HepG2 (cell line): ENCODE measurements around the gene EYA3. TPM values are rescaled to one million over a fixed set of nuclear protein-coding genes. Genes with fewer than 3 reads are reported as not detected.

Experiments
- ATAC-seq: fragments of 200-7000 bp; cut with Tn5 transposase; 3 replicates; pipeline ENCODE4 v1.9.1; 2020; ENCODE audit warnings: mild to moderate bottlenecking, moderate library complexity
- BruUV-seq: library from RNA; stranded (reverse); fragments of 400-500 nt; replicated peaks from 2 replicates; lab custom pipeline; 2021; lab: Mats Ljungman, UMichigan
- CTCF ChIA-PET: fragments of 300-600 bp; formaldehyde crosslinking; extraction: SDS; loops from one replicate; lab custom pipeline; 2021; ENCODE audit warnings: low total read pairs, inconsistent platforms, low intra/inter-chr PET ratio; lab: Yijun Ruan, JAX
- POLR2A ChIA-PET: fragments of 350-600 bp; sonication (Branson Sonifier 250); formaldehyde crosslinking; loops from one replicate; lab custom pipeline; 2020; ENCODE audit warnings: antibody characterized with exemption, inconsistent platforms; lab: Yijun Ruan, JAX
- DNase-seq: peaks from one replicate; pipeline ENCODE4 v3.0.0-alpha.2; 2015; ENCODE audit warnings: low spot score
- FAIRE-seq: peaks from 3 replicates; lab custom pipeline; 2011; peaks lifted over from hg19 to GRCh38; lab: Jason Lieb, UNC
- H2AFZ ChIP-seq: one replicate; pipeline ENCODE4 v1.6.1; 2011; ENCODE audit warnings: low read length, inconsistent platforms
- H3K27ac ChIP-seq: fragments of 300-600 bp; 3 replicates; pipeline ENCODE4 v1.8.0; 2011; ENCODE audit warnings: mixed run types, mild to moderate bottlenecking, mixed read lengths, low read length, inconsistent platforms; ENCODE audit not compliant: insufficient read depth; ENCODE audit errors: extremely low read length
- H3K27me3 ChIP-seq, 2 experiments: fragments of 200-600 bp in 1 of 2; 2 replicates in 1 of 2; 3 replicates in 1 of 2; pipeline versions ENCODE4 v1.6.0 to v1.8.0; 2011; ENCODE audit warnings: low read length in 2 of 2, mild to moderate bottlenecking in 2 of 2, moderate library complexity in 2 of 2, inconsistent platforms in 1 of 2; ENCODE audit not compliant: insufficient read depth in 2 of 2, control insufficient read depth in 1 of 2
- H3K36me3 ChIP-seq, 2 experiments: fragments of 200-600 bp in 1 of 2; replicated peaks in 1 of 2; 2 replicates in 1 of 2; 3 replicates in 1 of 2; pipeline versions ENCODE4 v1.5.1 to v1.8.0; 2011; ENCODE audit warnings: low read length in 2 of 2, inconsistent platforms in 1 of 2; ENCODE audit not compliant: insufficient read depth in 2 of 2, control insufficient read depth in 1 of 2
- H3K4me1 ChIP-seq: 2 replicates; pipeline ENCODE4 v1.5.1; 2012; ENCODE audit warnings: low read length, inconsistent platforms; ENCODE audit not compliant: insufficient read depth
- H3K4me2 ChIP-seq: 2 replicates; pipeline ENCODE4 v1.6.0; 2011; ENCODE audit warnings: low read depth, low read length, inconsistent platforms
- H3K4me3 ChIP-seq, 3 experiments: fragments of 200-600 bp in 1 of 3; sonication (generic), shearing (Covaris generic) in 1 of 3; replicated peaks in 1 of 3; 2 replicates each; pipeline ENCODE4 v1.5.1; 2011 to 2016; ENCODE audit warnings: low read length in 3 of 3, inconsistent platforms in 2 of 3, low read depth in 2 of 3, mild to moderate bottlenecking in 2 of 3, control low read depth in 1 of 3, mixed read lengths in 1 of 3; ENCODE audit not compliant: insufficient read depth in 1 of 3
- H3K79me2 ChIP-seq: one replicate; pipeline ENCODE4 v1.6.1; 2011; ENCODE audit warnings: low read length, inconsistent platforms; ENCODE audit not compliant: insufficient read depth
- H3K9ac ChIP-seq: 2 replicates; pipeline ENCODE4 v1.6.0; 2011; ENCODE audit warnings: mild to moderate bottlenecking, low read depth, low read length, inconsistent platforms; ENCODE audit not compliant: insufficient read depth
- H3K9me3 ChIP-seq: 2 replicates; pipeline ENCODE4 v1.5.1; 2012; ENCODE audit warnings: mild to moderate bottlenecking, low read length
- H4K20me1 ChIP-seq: 2 replicates; pipeline ENCODE4 v1.6.0; 2011; ENCODE audit warnings: inconsistent platforms, mild to moderate bottlenecking, low read length, moderate library complexity; ENCODE audit not compliant: insufficient read depth
- ATM ChIP-seq: fragments of 450-650 bp; IDR thresholded peaks from 2 replicates; pipeline ENCODE4 v1.7.1; 2017; ENCODE audit warnings: mild to moderate bottlenecking, borderline replicate concordance
- HOXD1 ChIP-seq: sonication (generic); formaldehyde crosslinking; IDR thresholded peaks from 2 replicates; pipeline ENCODE4 v1.5.0; 2020; ENCODE audit warnings: missing genetic modification reagents
- KMT2B ChIP-seq: IDR thresholded peaks from 2 replicates; pipeline ENCODE4 v1.6.1; 2016; ENCODE audit warnings: missing genetic modification reagents, missing compliant biosample characterization
- PCBP2 ChIP-seq: fragments of 200-400 bp; formaldehyde crosslinking; optimal IDR thresholded peaks from 2 replicates; pipeline ENCODE3; 2018; ENCODE audit warnings: low read length, low read depth; ENCODE audit not compliant: poor library complexity, severe bottlenecking
- TOE1 ChIP-seq: sonication (generic); formaldehyde crosslinking; IDR thresholded peaks from 2 replicates; pipeline ENCODE4 v1.4.0; 2020; ENCODE audit warnings: mild to moderate bottlenecking, missing genetic modification reagents
- ZBTB42 ChIP-seq: sonication (generic); formaldehyde crosslinking; IDR thresholded peaks from 2 replicates; pipeline ENCODE4 v1.5.0; 2020; ENCODE audit warnings: mild to moderate bottlenecking, missing genetic modification reagents
- ZNF10 ChIP-seq: sonication (generic); formaldehyde crosslinking; IDR thresholded peaks from 2 replicates; pipeline ENCODE4 v1.4.0; 2020; ENCODE audit warnings: mild to moderate bottlenecking, low read depth, missing genetic modification reagents, borderline replicate concordance
- ZNF136 ChIP-seq: sonication (generic); formaldehyde crosslinking; IDR thresholded peaks from 2 replicates; pipeline ENCODE4 v1.8.1; 2022; ENCODE audit warnings: low read depth, mild to moderate bottlenecking, moderate library complexity, missing genetic modification reagents
- in situ Hi-C: cut with HindIII; loops from 2 replicates; pipeline ENCODE4 v1.10.0; 2017; ENCODE audit warnings: low pct_unique_long_range_greater_than_20kb; ENCODE audit not compliant: extremely low pct_ligation_motif_present
- intact Hi-C: fragments of 100-400 bp; cut with micrococcal nuclease; formaldehyde crosslinking; loops from one replicate; pipeline ENCODE4 v1.10.0; 2022; ENCODE audit not compliant: unreplicated experiment
- polyA plus RNA-seq, 8 experiments: library from polyadenylated mRNA; depleted of rRNA in 3 of 8; stranded (reverse) in 7 of 8; unstranded in 1 of 8; fragments of >200 nt; fragmentation: Illumina TruSeq in 4 of 8; extraction: Trizol in 4 of 8; gene quantifications; 2 replicates each; pipeline versions ENCODE4 v1.2.1 to v1.2.3, GENCODE V29; 2011 to 2016; ENCODE audit warnings: low read depth in 4 of 8, missing spikeins in 1 of 8, mixed read lengths in 1 of 8; ENCODE audit not compliant: insufficient read depth in 1 of 8
- total RNA-seq, 5 experiments: library from RNA; depleted of rRNA; stranded (reverse); fragments of >200 nt; fragmentation: Illumina TruSeq; extraction: Trizol; gene quantifications; 2 replicates each; pipeline ENCODE4 v1.2.3, GENCODE V29; 2016; ENCODE audit warnings: low read depth in 1 of 5
- TF ChIP-seq, protein P1 (sequence below): sonication (generic); formaldehyde crosslinking; IDR thresholded peaks from 2 replicates; pipeline ENCODE4 v1.4.0; 2020; ENCODE audit warnings: mild to moderate bottlenecking, missing genetic modification reagents
- TF ChIP-seq, protein P2 (sequence below): sonication (generic); formaldehyde crosslinking; IDR thresholded peaks from 2 replicates; pipeline ENCODE4 v1.4.0; 2020; ENCODE audit warnings: missing genetic modification reagents
- TF ChIP-seq, protein P3 (sequence below): sonication (generic); formaldehyde crosslinking; IDR thresholded peaks from 2 replicates; pipeline ENCODE4 v1.8.1; 2022; ENCODE audit warnings: low read depth, mild to moderate bottlenecking, missing genetic modification reagents

The EYA3 gene
- total and polyA plus RNA-seq, 2 of the 13 experiments (the other 11 are each of a cell fraction or from before 2014, with no cell fraction given) = 13.9 to 19.7 TPM

DNA sequence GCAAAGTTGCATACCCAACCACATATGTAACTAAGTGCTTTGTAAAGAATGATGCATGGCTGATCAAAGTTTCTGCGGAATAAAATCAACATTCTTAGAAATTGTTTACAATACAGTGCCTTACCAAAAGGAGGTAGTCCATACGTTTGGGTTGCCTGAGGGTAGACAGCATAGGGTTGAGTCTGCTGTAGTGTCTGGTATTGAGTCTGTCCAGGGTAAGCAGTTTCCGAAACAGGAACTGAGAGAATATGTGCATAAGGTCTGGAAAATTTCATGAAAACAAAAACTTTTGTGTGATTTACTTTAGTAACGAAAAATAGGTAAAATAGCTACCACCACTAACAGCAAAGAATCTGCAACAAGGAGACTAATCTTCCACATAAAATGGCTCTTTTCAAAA is 53.0 kb downstream of the EYA3 start (continued):
- TF ChIP-seq ZNF10 = no peak
- TF ChIP-seq, all 625 proteins: peak for 0

DNA sequence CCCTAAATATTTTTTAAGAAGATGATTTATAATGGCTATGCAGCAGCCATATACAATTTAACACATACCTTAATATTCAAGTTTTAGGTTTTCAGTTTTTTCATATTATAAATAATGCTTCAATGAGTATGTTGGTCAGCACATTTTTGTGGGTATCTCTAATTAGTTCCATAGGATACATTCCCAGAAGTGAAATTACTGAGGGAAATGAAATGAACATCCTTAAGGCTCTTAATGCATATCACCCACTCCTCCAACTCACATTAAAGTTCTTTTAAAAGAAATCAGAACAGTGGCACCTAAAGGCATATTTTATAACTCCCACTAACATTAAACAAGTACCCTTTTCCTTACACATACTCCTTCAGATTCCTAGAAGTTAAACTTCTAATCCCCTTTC is 56.1 kb downstream of the EYA3 start:
- Histone ChIP-seq H3K4me2 (no peak overlapping the region), H3K4me3 (no peak overlapping the region), H2AFZ (no peak overlapping the region), H3K9me3 (no peaks in the 10 kb centered on the region), H3K79me2 (no peaks in the 10 kb centered on the region), H3K9ac (no peak overlapping the region), H3K27ac (no peak overlapping the region), H3K27me3 (no peaks in the 10 kb centered on the region), H4K20me1 (no peaks in the 10 kb centered on the region)
- no TSS peak for BruUV-seq
- intact Hi-C loops = no loop called here
- ATAC-seq (no peak), FAIRE-seq (no peak)
- in situ Hi-C loops = no loop called here
- TF ChIP-seq, protein P1, sequence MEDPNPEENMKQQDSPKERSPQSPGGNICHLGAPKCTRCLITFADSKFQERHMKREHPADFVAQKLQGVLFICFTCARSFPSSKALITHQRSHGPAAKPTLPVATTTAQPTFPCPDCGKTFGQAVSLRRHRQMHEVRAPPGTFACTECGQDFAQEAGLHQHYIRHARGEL = no peak
- TF ChIP-seq ATM = no peak
- no peak for TF ChIP-seq PCBP2
- TF ChIP-seq, all 625 proteins: peak for 0
- ChIA-PET POLR2A (no interaction called here), CTCF (no interaction called here)
- Histone ChIP-seq H3K4me1 (no peaks in the 10 kb centered on the region), H3K36me3 (peaks cover 0 to 15% of the 10 kb centered on the region in 2 experiments; a peak in 2 of 5 replicates)
- DNase-seq = no peak

DNA sequence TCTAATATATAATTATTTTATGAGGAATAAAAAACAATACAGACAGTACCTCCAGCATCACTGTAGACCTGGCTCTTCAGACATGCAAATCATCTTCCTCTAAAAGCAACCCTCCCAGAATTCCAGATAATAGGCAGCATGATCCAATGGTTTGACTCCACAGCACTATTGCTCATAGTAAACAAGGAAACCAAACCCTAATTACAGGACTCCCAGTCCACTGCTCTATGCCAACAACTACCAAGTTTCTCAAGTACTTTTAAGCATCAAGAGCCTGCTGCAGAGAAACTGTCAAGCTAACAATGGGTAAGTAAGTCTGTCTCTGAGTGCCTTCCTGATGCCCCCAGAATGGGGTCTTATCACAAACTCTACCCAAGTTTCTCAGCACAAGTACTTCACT is 57.2 kb downstream of the EYA3 start:
- CTCF ChIA-PET = interaction anchor here (0.6 kb wide), 1 partner anchor 73 kb away, joined by 3 read pairs; no protein-coding TSS in a partner anchor
- POLR2A ChIA-PET = no interaction called here
- TF ChIP-seq, protein P2, sequence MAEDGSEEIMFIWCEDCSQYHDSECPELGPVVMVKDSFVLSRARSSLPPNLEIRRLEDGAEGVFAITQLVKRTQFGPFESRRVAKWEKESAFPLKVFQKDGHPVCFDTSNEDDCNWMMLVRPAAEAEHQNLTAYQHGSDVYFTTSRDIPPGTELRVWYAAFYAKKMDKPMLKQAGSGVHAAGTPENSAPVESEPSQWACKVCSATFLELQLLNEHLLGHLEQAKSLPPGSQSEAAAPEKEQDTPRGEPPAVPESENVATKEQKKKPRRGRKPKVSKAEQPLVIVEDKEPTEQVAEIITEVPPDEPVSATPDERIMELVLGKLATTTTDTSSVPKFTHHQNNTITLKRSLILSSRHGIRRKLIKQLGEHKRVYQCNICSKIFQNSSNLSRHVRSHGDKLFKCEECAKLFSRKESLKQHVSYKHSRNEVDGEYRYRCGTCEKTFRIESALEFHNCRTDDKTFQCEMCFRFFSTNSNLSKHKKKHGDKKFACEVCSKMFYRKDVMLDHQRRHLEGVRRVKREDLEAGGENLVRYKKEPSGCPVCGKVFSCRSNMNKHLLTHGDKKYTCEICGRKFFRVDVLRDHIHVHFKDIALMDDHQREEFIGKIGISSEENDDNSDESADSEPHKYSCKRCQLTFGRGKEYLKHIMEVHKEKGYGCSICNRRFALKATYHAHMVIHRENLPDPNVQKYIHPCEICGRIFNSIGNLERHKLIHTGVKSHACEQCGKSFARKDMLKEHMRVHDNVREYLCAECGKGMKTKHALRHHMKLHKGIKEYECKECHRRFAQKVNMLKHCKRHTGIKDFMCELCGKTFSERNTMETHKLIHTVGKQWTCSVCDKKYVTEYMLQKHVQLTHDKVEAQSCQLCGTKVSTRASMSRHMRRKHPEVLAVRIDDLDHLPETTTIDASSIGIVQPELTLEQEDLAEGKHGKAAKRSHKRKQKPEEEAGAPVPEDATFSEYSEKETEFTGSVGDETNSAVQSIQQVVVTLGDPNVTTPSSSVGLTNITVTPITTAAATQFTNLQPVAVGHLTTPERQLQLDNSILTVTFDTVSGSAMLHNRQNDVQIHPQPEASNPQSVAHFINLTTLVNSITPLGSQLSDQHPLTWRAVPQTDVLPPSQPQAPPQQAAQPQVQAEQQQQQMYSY (CRISPR knock-in tag) = no peak
- TF ChIP-seq ZBTB42 (CRISPR knock-in tag) (no peak), ZNF136 (CRISPR knock-in tag) (no peak), KMT2B (CRISPR knock-in tag) (no peak), HOXD1 (CRISPR knock-in tag) (no peak), TOE1 (CRISPR knock-in tag) (no peak), ATM (no peak)
- TF ChIP-seq, protein P3, sequence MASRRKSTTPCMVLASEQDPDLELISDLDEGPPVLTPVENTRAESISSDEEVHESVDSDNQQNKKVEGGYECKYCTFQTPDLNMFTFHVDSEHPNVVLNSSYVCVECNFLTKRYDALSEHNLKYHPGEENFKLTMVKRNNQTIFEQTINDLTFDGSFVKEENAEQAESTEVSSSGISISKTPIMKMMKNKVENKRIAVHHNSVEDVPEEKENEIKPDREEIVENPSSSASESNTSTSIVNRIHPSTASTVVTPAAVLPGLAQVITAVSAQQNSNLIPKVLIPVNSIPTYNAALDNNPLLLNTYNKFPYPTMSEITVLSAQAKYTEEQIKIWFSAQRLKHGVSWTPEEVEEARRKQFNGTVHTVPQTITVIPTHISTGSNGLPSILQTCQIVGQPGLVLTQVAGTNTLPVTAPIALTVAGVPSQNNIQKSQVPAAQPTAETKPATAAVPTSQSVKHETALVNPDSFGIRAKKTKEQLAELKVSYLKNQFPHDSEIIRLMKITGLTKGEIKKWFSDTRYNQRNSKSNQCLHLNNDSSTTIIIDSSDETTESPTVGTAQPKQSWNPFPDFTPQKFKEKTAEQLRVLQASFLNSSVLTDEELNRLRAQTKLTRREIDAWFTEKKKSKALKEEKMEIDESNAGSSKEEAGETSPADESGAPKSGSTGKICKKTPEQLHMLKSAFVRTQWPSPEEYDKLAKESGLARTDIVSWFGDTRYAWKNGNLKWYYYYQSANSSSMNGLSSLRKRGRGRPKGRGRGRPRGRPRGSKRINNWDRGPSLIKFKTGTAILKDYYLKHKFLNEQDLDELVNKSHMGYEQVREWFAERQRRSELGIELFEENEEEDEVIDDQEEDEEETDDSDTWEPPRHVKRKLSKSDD (CRISPR knock-in tag) = no peak

More for the DNA sequence above, 57.2 kb downstream of the EYA3 start:
- no peaks in the 10 kb centered on the region for H3K9me3 ChIP-seq
- no peak overlapping the region for H3K9ac ChIP-seq
- H3K4me1 ChIP-seq = no peaks in the 10 kb centered on the region
- no peak overlapping the region for H3K4me2 ChIP-seq
- peaks cover 1 to 15% of the 10 kb centered on the region in 2 experiments; a peak in 2 of 5 replicates for H3K36me3 ChIP-seq
- BruUV-seq = no TSS peak
- no peak overlapping the region for H2AFZ ChIP-seq
- intact Hi-C loops (no loop called here), in situ Hi-C loops (no loop called here)
- H3K4me3 ChIP-seq = no peak overlapping the region
- no peak for DNase-seq
- no peaks in the 10 kb centered on the region for H3K79me2 ChIP-seq
- H4K20me1 ChIP-seq = no peaks in the 10 kb centered on the region
- no peak overlapping the region for H3K27ac ChIP-seq
- no peak for ATAC-seq
- H3K27me3 ChIP-seq = no peaks in the 10 kb centered on the region
- FAIRE-seq = no peak
